AG08395 (cell line): ENCODE results near the gene NCLN.
"Not testable (repeated sequence)": the region's sequence is repeated elsewhere in the genome, so short reads cannot be mapped to it uniquely, and the experiment has no call there.

ENCODE experiments used
- DNase-seq: peaks from one replicate; pipeline ENCODE4 v3.0.0; 2012; ENCODE audit warnings: mixed read lengths, low spot score

The NCLN gene

DNA sequence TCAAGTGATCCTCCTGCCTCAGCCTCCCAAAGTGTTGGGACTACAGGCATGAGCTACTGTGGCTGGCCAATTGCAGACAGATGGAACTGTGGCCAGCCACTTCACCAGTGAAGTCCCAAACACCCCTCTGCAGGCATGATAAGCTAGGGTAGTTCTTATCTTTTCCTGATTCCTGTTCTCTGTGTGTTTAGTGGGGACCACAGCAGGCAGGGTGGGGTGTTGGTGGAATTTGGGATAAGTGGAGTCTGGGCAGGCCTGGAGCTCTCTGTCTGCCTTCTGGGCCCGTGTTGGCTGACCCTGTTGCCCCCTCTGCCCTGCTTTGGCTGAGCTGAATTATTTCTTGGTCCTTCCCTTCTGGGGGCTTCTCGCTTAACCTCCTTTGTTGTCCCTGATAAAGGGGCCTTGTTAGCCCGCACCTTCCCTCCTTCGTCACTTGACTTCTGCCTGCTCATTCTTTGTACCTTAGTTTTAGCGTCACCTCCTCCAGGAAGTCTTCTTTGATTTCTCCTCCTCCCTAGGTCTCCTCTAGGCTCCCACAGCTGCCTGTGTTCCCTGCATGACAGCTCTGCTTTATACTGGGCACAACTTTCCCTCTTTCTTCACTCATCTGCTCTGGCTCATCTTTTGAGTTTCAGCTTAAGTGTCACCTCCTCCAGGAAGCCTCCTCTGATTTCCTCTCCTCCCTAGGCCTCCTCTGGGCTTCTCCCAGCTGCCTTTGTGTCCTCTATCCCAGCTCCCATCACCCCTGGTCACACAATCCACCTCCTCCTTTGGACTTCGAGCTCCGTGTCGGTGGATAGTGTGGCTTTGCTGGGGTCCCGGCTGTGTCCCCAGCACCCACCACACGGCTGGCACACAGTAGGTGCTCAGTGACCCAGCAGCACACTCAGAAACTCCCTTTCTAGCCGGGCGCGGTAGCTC lies 1.7 kb upstream of the NCLN start:
- no peak for DNase-seq

DNA sequence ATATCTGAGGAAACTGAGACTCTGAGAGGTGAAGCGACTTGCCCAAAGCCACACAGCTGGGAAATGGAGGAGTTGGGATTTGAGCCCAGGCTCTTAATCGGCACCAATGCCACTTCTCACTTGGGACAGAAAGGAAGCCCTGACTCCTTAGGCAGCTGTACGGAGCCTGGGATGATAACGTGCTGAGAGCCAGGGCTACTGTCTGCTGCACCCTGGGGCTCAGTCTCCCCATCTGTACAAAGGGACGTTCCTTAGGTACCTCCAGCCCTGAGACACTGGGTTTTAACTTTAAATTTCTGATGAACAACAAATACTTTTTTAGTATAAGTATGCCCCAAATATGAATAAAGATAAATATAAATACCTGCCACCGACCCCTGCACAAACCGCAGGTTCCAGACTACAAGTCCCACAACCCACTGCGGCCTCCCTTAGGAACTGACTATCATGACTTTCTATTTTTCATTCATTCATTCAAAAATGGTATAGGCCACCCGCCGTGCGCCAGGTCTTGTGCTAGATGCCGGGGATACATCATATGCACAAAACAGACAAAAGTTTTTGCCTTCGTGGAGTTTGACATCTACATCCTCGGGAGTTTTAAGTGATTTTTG lies 776 bp upstream of the NCLN start:
- peak; percentile 48 for DNase-seq

DNA sequence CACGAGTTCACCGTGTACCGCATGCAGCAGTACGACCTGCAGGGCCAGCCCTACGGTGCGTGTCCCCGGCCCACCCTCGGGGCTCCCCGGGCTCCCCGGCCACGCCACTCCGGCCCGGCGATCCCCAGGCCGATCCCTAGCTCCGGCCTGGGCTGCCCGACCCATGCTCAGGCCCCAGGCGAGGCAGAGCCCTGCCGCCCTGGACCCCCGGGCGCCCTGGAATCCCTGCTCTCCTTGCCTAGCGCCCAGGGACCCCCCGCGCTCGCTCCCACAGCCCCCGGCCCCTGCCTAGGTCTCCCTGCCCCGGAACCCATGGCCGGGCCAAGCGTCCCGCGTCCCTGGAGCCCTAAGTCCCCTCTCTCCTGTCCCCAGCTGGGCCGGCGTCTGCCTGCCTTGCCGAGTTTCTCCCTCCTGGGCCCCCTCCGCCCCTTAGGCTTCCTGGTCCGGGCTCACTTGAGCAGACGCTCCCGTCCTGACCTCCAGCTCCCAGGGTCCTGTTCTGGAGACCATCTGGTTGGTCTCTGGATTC lies 494 bp downstream of the NCLN start:
- no peak for DNase-seq

DNA sequence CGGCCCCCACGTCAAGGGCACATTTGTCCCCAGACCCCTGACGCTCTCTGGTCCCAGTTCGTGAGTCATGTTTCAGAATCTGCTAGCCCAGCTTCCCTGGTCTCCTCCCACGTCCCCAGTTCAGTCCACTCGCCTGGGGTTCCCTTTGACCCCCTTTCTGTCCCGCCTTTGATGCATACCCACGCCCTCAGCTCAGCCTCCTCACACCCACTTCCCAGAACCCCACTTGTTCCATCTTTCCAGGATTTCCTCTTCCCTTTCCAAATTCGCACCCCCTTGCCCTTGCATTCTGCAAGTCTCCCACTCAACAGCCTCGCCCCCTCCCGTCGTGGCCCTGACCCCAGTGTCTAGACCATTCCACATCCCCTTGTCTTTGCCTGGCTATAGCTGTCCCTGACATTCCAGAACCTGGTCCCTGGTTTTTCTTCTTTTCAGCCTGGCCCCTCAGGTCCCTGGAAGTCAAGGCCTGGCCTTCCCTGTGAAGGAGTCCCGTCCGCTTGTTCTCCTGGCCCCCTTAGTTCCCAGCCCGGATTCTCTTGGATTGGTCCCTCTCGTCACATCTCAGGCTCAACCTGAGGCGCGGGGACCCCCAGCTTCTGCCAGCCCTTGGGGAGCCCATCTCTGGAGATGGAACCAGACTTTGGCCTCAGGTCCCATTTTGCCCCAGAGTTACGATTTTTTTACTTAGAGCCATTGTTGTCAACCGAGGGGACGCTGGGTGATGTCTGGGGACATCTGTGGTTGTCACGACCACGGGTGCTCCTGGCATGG lies 1.3 kb downstream of the NCLN start:
- DNase-seq, result no peak

DNA sequence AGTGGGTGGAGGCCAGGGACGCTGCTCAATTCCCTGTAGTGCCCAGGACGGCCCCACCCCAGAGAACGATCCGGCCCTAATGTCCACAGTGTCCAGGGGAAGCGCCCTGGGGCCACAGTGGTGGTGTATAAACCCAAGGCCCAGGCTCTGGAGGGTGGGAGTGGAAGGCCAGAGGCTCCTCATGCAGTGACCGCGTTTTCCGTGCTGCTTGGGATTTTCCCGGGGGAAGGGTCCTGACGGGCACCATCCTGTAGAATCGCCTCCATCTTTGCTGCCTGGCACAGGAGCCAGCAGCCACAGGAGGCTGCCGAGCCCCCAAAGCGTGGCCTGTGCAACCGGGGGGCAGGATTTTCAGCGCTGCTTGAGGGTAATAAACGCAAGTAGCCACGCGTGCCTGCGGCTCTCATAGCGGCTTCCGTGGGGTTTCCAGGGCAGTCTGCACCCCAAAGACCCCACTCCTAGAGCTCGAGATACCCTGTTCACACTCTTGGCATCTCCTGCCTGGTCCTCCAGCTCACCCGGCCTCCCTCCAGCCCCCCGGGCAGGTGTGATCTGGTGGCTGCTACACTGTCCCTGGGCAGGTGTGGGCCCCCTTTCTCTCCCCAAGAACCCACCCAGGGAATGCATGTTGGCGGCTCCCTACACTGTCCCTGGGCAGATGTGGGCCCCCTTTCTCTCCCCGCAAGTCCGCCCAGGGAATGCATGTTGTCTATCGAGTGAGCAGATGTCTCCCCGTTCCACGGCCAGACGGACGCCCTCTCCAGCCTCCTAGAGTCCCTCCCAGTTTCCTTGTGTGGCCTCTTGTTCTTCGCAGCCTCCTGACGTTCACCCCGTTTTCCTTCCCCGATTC lies 2.2 kb downstream of the NCLN start:
- no peak for DNase-seq

DNA sequence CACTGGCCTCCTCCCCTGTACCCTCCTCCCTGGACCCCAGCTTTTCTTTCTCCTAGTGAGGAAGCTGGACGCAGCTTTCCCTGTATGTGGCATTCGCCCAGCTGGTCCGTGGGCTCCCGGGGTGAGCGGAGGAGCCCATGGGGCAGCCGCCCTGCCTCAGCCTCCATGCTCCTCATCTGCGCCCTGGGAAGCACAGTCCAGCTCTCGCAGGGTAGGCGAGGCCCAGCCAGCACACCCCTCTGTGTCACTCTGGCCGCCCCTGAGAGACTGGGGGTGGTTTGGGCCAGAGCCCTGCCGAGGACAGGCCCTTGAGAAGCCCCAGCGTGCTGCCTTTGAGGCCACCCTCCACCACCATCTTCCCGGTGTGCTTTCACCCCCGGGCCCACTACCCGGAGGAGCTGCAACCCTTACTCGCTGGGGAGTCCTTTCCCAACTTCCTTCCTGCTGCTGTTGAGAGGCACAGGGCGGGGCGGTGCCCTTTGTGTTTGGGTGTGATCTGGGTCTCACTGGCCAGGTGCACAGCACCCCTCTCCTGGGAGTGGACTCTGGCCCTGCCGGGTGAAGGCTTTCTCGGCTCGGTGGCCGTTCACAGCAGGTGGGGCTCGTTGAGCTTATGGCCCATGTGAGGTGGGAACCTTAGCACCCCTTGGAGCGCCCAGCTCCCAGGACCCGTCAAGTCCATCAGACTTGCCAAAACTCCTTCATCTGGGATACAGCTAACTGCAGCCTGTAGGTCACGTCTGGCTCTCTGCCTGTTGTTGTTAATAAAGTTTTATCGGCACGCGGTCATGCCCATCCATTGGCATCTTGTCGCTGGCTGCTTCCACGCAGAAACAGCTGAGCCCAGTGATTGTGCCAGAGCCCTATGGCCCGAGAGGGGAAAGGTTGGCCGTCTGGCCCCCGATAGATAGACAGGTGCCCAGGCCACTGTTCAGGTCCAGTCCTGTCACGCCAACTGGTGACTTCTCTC lies 3.2 kb downstream of the NCLN start:
- DNase-seq, result no peak

DNA sequence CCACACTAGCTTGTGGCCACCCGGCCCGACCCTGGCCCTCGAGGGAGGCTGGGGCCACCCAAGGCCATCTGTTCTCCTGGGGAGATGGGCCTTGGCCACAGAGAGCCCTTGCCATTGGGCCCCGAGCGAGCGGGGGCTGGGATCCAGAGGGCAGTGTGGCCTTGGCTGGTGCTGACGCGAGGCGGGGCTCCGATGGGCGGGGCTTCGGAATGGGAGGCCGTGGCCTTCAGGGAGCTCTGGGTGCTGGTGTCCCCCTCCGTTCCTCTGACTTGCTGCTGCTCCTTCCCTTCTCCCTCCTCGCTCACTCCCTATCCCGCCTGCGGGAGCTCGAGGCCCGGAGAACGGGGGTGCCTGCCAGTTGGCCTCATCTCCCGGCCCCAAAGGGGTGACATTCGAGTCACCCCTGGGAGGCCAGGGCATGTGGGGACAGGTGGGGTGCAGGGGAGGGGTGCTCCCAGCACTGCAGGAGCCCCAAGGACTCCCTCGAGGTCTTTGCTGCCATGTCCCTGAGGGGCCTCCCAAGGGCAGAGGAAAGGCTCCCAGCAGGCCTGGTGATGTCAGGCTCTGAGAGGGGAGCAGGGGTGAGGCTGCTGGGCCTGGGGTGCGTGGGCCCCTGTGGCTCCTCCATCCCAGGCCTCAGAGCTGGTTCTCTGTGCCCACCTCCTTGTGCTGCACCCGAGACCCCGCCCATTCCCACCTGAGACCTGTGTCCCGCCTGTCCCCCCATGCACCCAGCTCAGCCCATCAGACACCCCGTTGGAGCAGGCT lies 4.2 kb downstream of the NCLN start:
- no peak for DNase-seq

DNA sequence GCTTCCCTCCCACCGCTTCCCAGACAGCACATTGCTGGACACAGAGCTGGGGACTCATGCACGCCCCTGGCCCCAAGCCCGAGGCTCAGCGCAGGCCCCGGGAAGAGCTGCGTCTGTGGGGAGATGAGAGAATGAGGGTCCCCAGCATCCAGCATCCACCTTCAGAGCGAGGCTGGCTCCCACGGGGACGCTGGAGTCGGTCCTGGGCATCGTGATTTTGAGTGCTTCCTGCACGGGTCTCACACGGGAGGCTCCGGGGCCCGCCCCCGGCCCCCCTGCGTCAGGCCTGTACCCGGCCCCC lies 4.7 kb downstream of the NCLN start:
- DNase-seq, result no peak

DNA sequence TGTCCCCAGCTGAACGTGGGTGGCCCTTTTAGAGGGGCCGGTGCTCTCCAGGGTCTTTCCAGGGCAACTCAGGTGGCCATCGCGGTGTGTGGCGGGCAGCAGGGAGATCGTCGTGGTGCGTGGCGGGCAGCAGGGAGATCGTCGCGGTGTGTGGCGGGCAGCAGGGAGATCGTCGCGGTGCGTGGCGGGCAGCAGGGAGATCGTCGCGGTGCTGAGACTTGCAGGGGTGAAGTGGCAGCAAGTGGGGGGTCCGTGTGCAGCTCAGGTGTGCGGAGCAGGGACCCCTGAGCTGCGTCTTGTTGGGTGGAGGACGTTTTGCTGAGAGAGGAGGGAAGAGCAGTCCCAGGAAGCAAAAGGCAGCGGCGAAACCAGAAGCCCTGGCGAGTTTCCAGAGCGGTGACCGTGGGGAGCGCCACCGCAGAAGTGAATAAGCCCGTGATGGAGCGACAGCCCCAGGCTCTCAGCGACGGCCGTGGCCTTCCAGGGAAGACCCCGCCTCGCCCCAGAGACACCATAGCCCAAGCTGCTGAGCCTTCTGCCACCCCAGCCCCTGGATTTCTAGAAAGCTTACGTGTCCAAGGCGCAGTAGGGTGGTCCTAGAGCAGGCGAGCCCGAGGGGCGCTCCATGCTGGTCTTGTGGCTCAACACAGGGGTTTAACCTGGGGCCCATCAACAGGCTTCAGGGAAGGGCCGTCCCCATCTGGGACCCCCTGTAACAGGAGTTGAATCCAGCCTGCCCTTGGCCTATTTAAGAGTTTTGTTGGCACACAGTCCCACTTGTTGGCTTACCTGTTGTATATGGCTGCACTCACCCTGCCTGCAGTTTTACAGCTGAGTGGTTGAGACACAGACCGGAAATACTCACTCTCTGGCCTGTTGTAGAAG lies 5.4 kb downstream of the NCLN start:
- no peak for DNase-seq

DNA sequence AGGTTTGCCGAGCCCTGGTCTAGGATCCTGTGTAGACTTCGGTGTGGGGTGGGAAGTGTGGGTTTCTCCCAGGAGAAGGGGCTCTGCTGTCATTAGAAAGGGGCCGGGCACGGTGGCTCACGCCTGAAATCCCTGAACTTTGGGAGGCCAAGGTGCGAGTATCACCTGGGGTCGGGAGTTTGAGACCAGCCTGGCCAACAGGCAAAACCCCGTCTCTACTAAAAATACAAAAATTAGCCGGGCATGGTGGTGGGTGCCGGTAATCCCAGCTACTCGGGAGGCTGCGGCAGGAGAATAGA lies 6.0 kb downstream of the NCLN start:
- not testable (repeated sequence) for DNase-seq

DNA sequence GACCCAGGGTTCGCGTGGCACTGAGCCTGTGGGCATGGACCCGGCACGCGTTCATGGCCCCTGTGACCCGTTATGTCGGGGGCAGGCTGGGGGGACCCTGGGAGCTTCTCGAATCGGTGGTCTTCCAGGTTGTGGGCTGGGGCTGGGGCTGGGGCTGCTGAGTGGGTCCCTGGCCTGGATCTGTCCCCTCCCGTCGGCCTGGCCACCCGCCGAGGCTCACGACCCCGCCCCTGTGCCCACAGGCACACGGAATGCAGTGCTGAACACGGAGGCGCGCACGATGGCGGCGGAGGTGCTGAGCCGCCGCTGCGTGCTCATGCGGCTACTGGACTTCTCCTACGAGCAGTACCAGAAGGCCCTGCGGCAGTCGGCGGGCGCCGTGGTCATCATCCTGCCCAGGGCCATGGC lies 6.5 kb downstream of the NCLN start:
- no peak for DNase-seq

DNA sequence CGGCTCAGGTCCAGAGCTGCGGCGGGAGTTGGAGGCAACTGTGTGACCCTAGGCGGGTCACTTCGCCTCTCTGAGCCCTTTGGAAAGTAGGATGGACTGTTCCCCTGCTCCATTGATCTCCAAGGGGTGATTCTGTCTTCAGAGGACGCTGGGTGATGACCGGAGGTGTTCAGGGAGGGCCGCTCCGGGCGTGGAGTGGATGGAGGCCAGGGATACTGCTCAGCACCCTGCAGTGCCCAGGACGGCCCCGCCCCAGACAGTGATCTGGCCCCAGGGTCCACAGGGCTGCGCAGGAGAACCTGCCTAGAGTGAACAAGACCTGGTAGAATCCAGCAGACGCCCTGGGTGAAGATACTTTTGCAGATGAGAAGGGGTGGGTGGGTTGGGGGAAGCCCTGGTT lies 7.0 kb downstream of the NCLN start:
- no peak for DNase-seq

DNA sequence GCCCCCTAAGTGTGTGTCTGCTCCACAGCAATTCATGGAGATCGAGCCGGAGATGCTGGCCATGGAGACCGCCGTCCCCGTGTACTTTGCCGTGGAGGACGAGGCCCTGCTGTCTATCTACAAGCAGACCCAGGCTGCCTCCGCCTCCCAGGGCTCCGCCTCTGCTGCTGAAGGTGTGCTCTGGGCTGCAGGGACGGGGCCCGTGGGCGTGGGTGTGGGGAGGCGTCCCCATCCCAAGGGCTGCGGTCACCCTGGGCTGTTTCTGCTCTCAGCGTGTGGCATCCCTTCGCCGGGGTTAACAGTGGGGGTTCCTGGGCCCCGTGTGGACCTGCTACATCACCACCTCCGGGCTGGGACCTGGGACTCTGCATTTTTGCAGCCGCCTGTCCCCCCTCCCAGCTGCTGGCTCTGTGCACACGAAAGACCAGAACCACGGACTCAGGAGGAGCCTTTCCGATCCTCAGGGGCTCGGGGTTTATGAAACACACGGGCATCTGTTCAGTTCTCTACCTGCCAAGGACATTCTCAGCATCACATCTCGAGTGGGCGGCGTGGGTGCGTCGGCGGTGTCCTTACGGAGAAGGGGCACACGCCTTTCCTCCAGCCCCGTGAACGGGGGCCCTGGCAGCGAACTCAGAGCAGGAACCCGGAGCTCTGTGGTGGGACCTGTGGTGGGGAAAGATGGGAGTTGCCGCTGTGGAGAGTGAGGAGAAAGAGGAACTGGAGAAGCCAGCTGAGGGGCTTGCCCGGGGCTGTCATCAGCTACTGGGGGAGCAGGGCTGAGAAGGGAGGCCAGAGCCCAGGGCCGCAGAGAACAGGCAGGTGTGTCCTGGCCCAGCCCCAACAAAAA lies 7.8 kb downstream of the NCLN start:
- DNase-seq, result no peak

DNA sequence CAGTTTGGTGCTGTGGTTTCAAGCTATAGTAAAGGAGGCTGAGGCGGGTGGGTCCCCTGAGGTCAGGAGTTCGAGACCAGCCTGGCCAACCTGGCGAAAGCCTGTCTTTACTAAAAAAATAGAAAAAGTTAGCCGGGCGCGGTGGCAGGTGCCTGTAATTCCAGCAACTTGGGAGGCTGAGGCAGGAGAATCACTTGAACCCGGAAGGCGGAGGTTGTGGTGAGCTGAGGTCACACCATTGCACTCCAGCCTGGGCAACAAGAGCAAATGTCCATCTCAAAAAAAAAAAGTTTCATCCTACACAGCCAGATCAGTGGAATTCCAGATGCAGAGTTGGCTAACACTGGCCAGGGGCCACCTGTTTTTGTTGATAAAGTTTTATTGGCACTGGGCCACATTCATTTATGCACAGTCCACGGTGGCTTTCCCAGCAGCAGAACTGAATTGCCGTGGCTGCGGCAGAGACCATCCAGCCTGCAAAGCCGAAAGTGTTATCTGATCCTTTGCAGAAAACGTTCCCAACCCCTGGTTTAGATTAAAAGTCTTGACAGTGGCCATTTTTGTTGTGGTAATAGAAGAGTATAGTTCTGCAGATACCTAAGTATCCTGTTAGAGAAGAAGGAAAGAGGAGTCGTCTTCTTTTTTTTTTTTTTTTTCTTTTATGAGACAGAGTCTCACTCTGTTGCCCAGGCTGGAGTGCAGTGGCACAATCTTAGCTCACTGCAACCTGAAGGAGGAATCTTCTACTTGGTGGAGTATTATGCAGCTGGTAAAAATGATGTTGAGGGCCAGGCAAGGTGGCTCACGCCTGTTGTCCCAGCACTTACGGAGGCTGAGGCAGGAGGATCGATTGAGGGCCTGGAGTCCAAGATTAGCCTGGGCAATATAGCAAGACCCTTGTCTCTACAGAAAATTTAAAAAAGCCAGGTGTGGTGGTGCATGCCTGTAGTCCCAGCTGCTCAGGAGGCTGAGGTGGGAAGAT lies 8.7 kb downstream of the NCLN start:
- no peak for DNase-seq

DNA sequence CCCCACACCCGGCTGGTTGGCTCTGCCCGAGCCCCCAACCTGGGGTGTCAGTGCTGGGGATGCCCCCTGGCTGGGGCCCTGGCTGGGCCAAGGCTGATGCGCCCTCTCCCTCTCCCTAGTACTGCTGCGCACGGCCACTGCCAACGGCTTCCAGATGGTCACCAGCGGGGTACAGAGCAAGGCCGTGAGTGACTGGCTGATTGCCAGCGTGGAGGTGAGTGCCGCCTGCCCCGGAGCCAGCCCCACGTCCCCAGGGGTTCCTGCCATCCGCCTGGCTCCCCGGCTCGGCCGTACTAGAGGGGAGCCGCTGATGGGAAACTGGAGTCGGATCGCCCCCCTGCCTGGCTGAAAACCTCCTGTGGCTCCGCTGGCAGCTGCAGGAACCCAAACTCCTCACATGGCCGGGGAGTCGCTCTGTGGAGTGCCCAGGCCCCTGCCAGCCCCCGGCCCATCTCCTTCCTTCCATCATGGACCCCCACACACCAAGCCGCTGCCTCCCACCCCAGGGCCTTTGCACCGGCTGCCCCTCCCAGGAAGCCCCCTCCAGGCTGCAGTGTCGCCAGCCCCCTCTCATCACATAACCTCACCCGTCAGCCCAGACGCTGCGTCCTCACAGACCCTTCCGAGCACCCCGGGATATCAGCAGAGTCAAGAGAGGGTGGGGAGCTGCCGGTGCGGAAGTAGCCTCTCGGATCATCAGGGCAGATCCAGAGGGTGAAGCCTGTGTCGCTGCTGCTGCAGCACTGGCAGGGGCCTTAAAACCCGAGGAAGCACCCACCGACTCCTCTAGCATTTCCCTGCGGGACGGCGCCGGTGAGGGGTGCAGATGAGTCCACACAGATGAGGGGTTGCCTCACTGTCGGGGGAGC lies 10.6 kb downstream of the NCLN start:
- DNase-seq, result no peak

DNA sequence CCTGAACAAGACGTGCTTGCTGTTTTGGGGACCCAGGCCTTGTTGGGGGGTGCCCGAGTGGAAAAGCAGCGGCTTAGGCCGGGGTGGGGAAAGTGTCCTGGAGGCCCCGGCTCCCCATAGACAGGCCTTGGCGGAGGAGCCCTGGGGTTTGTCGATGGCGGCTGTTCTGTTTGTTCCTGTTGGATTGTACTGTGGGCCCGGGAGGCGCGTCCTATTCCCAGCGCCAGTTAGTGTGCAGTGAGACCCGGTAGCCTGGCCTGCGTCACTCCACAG lies 11.1 kb downstream of the NCLN start:
- DNase-seq, result no peak
